ENCODE data around the gene TXNDC12. TPM values are rescaled to one million over a fixed set of nuclear protein-coding genes. Genes with fewer than 3 reads are reported as not detected.
A peak's percentile ranks its signal among the peaks of the same experiment; 100 is the strongest.

TXNDC12 gene
- total RNA-seq, 6 experiments from 2014 or later = 26.8 to 40.8 (median 32.0) TPM

GRCh38 chr1:52003877-52004276 is 51.1 kb downstream of the TXNDC12 start:
- TF ChIP-seq POLR2A (IDR thresholded peaks at IDR 0.05) (no peak), CTCF (IDR thresholded peaks at IDR 0.05) (no peak)
- no peak for DNase-seq
- H3K27me3 ChIP-seq = no peaks in the 10 kb centered on the region
- H3K9me3 ChIP-seq = no peaks in the 10 kb centered on the region
- no peak overlapping the region for H3K4me3 ChIP-seq
- intact Hi-C loops (cut with DNase I) = loop anchor here in 1 of 2 donors (5.0 kb wide), 1 partner anchor 107 kb away; no protein-coding TSS in a partner anchor
- H3K36me3 ChIP-seq = no peaks in the 10 kb centered on the region
- ATAC-seq = no peak
- H3K27ac ChIP-seq = no peak overlapping the region
- H3K4me1 ChIP-seq = peaks cover 0 to 2% (median 0%) of the 10 kb centered on the region in 4 donors
- 31% methylated on average over 4 of the region's 4 CpGs for WGBS (ENCODE audit: insufficient coverage, low coverage, low lambda C conversion rate, missing lambda C conversion rate)

- intact Hi-C loops (cut with DNase I) = loop anchor here in 1 of 2 donors (5.0 kb wide), 1 partner anchor 105 kb away; no protein-coding TSS in a partner anchor
- TF ChIP-seq POLR2A (IDR thresholded peaks at IDR 0.05) (no peak), CTCF (IDR thresholded peaks at IDR 0.05) (peak; percentile 92 to 98 (median 95))
- WGBS (ENCODE audit: insufficient coverage, low coverage, low lambda C conversion rate, missing lambda C conversion rate) = 36% methylated on average over 8 of the region's 9 CpGs
- Histone ChIP-seq H3K9me3 (no peaks in the 10 kb centered on the region), H3K27me3 (no peaks in the 10 kb centered on the region), H3K36me3 (no peaks in the 10 kb centered on the region), H3K4me3 (no peak overlapping the region), H3K27ac (no peak overlapping the region), H3K4me1 (peaks cover 0 to 2% (median 0%) of the 10 kb centered on the region in 4 donors)
- DNase-seq = peak in 1 of 3 donors; percentile 56
- ATAC-seq = peak; percentile 99 to 100 (median 100)
Measured at GRCh38 chr1:52002038-52002917, 52.7 kb downstream of the TXNDC12 start.

GRCh38 chr1:51998701-51999100 is 56.3 kb downstream of the TXNDC12 start:
- no peaks in the 10 kb centered on the region for H3K4me1 ChIP-seq
- intact Hi-C loops (cut with DNase I) = loop anchor here in 1 of 2 donors (10.0 kb wide), 1 partner anchor 94 kb away; no protein-coding TSS in a partner anchor
- DNase-seq (no peak), ATAC-seq (no peak)
- no peaks in the 10 kb centered on the region for H3K9me3 ChIP-seq
- H3K4me3 ChIP-seq = no peak overlapping the region
- H3K27me3 ChIP-seq = no peaks in the 10 kb centered on the region
- 91% methylated on average over 1 of the region's 1 CpG for WGBS (ENCODE audit: insufficient coverage, low coverage, low lambda C conversion rate, missing lambda C conversion rate)
- TF ChIP-seq POLR2A (IDR thresholded peaks at IDR 0.05) (no peak), CTCF (IDR thresholded peaks at IDR 0.05) (no peak)
- H3K36me3 ChIP-seq = no peaks in the 10 kb centered on the region
- H3K27ac ChIP-seq = no peak overlapping the region

GRCh38 chr1:51997974-51998382 is 57.0 kb downstream of the TXNDC12 start:
- no peaks in the 10 kb centered on the region for H3K4me1 ChIP-seq
- DNase-seq (no peak), ATAC-seq (no peak)
- intact Hi-C loops (cut with DNase I) = loop anchor here in 1 of 2 donors (10.0 kb wide), 1 partner anchor 93 kb away; no protein-coding TSS in a partner anchor
- TF ChIP-seq CTCF (IDR thresholded peaks at IDR 0.05) = no peak
- TF ChIP-seq POLR2A (IDR thresholded peaks at IDR 0.05) = no peak
- H3K9me3 ChIP-seq = no peaks in the 10 kb centered on the region
- 56% methylated on average over 5 of the region's 5 CpGs for WGBS (ENCODE audit: insufficient coverage, low coverage, low lambda C conversion rate, missing lambda C conversion rate)
- H3K27me3 ChIP-seq = no peaks in the 10 kb centered on the region
- no peak overlapping the region for H3K27ac ChIP-seq
- H3K4me3 ChIP-seq = no peak overlapping the region
- no peaks in the 10 kb centered on the region for H3K36me3 ChIP-seq

Data from right lobe of liver (tissue), 6 donors.